Stomach (tissue), 9 donors: Measurements from ENCODE around the gene USP35. TPM values are rescaled to one million over a fixed set of nuclear protein-coding genes. Genes with fewer than 3 reads are reported as not detected.
"Not testable (repeated sequence)": the region's sequence is repeated elsewhere in the genome, so short reads cannot be mapped to it uniquely, and the experiment has no call there.

Source experiments
- DNase-seq, 2 donors: peaks; one replicate each; pipeline versions ENCODE4 v3.0.0 to v3.0.0-alpha.2; 2013 to 2019
- H3K27ac ChIP-seq, 5 donors: fragments of 200-600 bp in 4 of 5; sonication (generic) in 4 of 5; one replicate each; pipeline ENCODE4 v1.5.1; 2013 to 2019; ENCODE audit warnings: mild to moderate bottlenecking in 1 of 5, moderate library complexity in 1 of 5
- H3K27me3 ChIP-seq, 3 donors: fragments of 200-600 bp; sonication (generic); one replicate each; pipeline ENCODE4 v1.5.1; 2017 to 2019; ENCODE audit warnings: mixed run types in 1 of 3
- H3K36me3 ChIP-seq, 4 donors: fragments of 200-600 bp; sonication (generic); 1 replicate in 3 of 4; 2 replicates in 1 of 4; pipeline ENCODE4 v1.5.1; 2016 to 2019
- H3K4me1 ChIP-seq, 4 donors: fragments of 200-600 bp; sonication (generic); one replicate each; pipeline ENCODE4 v1.5.1; 2016 to 2019
- H3K4me3 ChIP-seq, 4 donors: fragments of 200-600 bp; sonication (generic) in 3 of 4; one replicate each; pipeline ENCODE4 v1.5.1; 2016 to 2019; ENCODE audit warnings: mild to moderate bottlenecking in 1 of 4
- H3K9me3 ChIP-seq, 4 donors: fragments of 200-600 bp; sonication (generic); one replicate each; pipeline ENCODE4 v1.5.1; 2016 to 2019
- CTCF ChIP-seq, 7 experiments: fragments of 450-650 bp in 4 of 7; fragments of 200-600 bp in 3 of 7; sonication (generic) in 3 of 7; IDR thresholded peaks; one replicate each; pipeline ENCODE4 v1.5.1; 2016 to 2019; ENCODE audit warnings: antibody characterized with exemption in 7 of 7, control low read depth in 2 of 7, mild to moderate bottlenecking in 1 of 7
- EP300 ChIP-seq: sonication (generic); formaldehyde crosslinking; IDR thresholded peaks from one replicate; pipeline ENCODE4 v1.6.1; 2017; ENCODE audit warnings: antibody characterized with exemption
- POLR2A ChIP-seq, 4 donors: fragments of 450-650 bp; IDR thresholded peaks; one replicate each; pipeline ENCODE4 v1.6.1; 2016; ENCODE audit warnings: antibody characterized with exemption in 4 of 4, control low read depth in 2 of 4, mild to moderate bottlenecking in 1 of 4, moderate library complexity in 1 of 4
- POLR2AphosphoS5 ChIP-seq, 3 donors: sonication (generic); formaldehyde crosslinking; IDR thresholded peaks; one replicate each; pipeline ENCODE4 v1.6.1; 2016; ENCODE audit warnings: antibody characterized with exemption in 3 of 3
- WGBS, 5 donors: extraction: QIAGEN DNeasy Blood & Tissue Kit in 3 of 5; methylation state at CpG; one replicate each; pipeline versions ENCODE4 v1.1.5 to v1.1.7; 2013 to 2018; 5-methylcytosine and 5-hydroxymethylcytosine counted together
- intact Hi-C: fragments of 100-400 bp; cut with DNase I; formaldehyde crosslinking; loops from one replicate; pipeline ENCODE4 v1.15.1; 2023; ENCODE audit warnings: low total_unique reads
- polyA plus RNA-seq, 3 donors: library from polyadenylated mRNA; stranded (reverse); fragments of 200-250 nt; gene quantifications; one replicate each; pipeline ENCODE4 v1.2.3, GENCODE V29; 2013
- total RNA-seq, 5 donors: library from RNA; depleted of rRNA; stranded (reverse); fragments of >200 nt; gene quantifications; one replicate each; pipeline versions ENCODE4 v1.1.0 to v1.2.3, GENCODE V29; 2014 to 2016
- donor health status: healthy with polysubstance abuse.
- donor health status: Bipolar disorder and iron deficiency.
- donor health status: healthy.

Gene USP35
- total and polyA plus RNA-seq, 8 donors = 0.61 to 68.4 (median 4.9) TPM

- no peaks in the 10 kb centered on the region for H3K4me1 ChIP-seq
- H3K4me3 ChIP-seq = no peak overlapping the region
- no peaks in the 10 kb centered on the region for H3K9me3 ChIP-seq
- H3K27ac ChIP-seq = no peak overlapping the region
- peaks cover 46 to 100% (median 98%) of the 10 kb centered on the region in 4 donors for H3K36me3 ChIP-seq
- DNase-seq = no peak
- intact Hi-C loops = loop anchor here (10.0 kb wide), 1 partner anchor 343 kb away; no protein-coding TSS in a partner anchor
- no peak for TF ChIP-seq EP300
- no peak for TF ChIP-seq CTCF (IDR thresholded peaks at IDR 0.05)
- WGBS, 5 donors = 86 to 89% (median 89%) methylated on average over 13 of the region's 13 CpGs
- H3K27me3 ChIP-seq = no peaks in the 10 kb centered on the region
These were observed 32.9 kb downstream of the USP35 start for GRCh38 chr11:78221396-78222315.

GRCh38 chr11:78222726-78223125, 34.0 kb downstream of the USP35 start:
- intact Hi-C loops = loop anchor here (10.0 kb wide), 1 partner anchor 342 kb away; no protein-coding TSS in a partner anchor
- WGBS, 5 donors = 75 to 88% (median 82%) methylated on average over 10 of the region's 10 CpGs
- not testable (repeated sequence) for DNase-seq, H3K27me3 ChIP-seq, H3K4me1 ChIP-seq, H3K4me3 ChIP-seq, H3K9me3 ChIP-seq, H3K27ac ChIP-seq
- H3K36me3 ChIP-seq = peaks cover 46 to 91% (median 91%) of the 10 kb centered on the region in 4 donors

GRCh38 chr11:78223320-78223954, 34.7 kb downstream of the USP35 start:
- intact Hi-C loops = loop anchor here (10.0 kb wide), 1 partner anchor 341 kb away; no protein-coding TSS in a partner anchor
- no peak for DNase-seq
- H3K27me3 ChIP-seq = no peaks in the 10 kb centered on the region
- no peak overlapping the region for H3K4me3 ChIP-seq
- no peaks in the 10 kb centered on the region for H3K9me3 ChIP-seq
- no peak overlapping the region for H3K27ac ChIP-seq
- WGBS, 5 donors = 82 to 94% (median 87%) methylated on average over 9 of the region's 9 CpGs
- H3K36me3 ChIP-seq = peaks cover 43 to 84% (median 83%) of the 10 kb centered on the region in 4 donors
- H3K4me1 ChIP-seq = peaks cover 0 to under 1% (median 0%) of the 10 kb centered on the region in 4 donors
- no peak for TF ChIP-seq CTCF (IDR thresholded peaks at IDR 0.05)
- TF ChIP-seq POLR2A (IDR thresholded peaks at IDR 0.05) = no peak
- no peak for TF ChIP-seq POLR2AphosphoS5 (IDR thresholded peaks at IDR 0.05)
- TF ChIP-seq EP300 = no peak

- H3K9me3 ChIP-seq = no peaks in the 10 kb centered on the region
- intact Hi-C loops = loop anchor here (10.0 kb wide), 1 partner anchor 340 kb away; no protein-coding TSS in a partner anchor
- no peak overlapping the region for H3K27ac ChIP-seq
- H3K27me3 ChIP-seq = no peaks in the 10 kb centered on the region
- H3K4me1 ChIP-seq = peaks cover 0 to 9% (median 3%) of the 10 kb centered on the region in 4 donors
- DNase-seq = no peak
- no peak overlapping the region for H3K4me3 ChIP-seq
- H3K36me3 ChIP-seq = peaks cover 33 to 73% (median 73%) of the 10 kb centered on the region in 4 donors
- no peak for TF ChIP-seq CTCF (IDR thresholded peaks at IDR 0.05)
- TF ChIP-seq POLR2AphosphoS5 (IDR thresholded peaks at IDR 0.05) = no peak
- TF ChIP-seq POLR2A (IDR thresholded peaks at IDR 0.05) = no peak
- TF ChIP-seq EP300 = no peak
- 83 to 95% (median 91%) methylated on average over 4 of the region's 4 CpGs for WGBS, 5 donors
These were observed 35.8 kb downstream of the USP35 start for GRCh38 chr11:78224506-78224905.
